ENCODE results near the gene ROBO1.
"Not testable (repeated sequence)": the region's sequence is repeated elsewhere in the genome, so short reads cannot be mapped to it uniquely, and the experiment has no call there.

ROBO1 gene

DNA sequence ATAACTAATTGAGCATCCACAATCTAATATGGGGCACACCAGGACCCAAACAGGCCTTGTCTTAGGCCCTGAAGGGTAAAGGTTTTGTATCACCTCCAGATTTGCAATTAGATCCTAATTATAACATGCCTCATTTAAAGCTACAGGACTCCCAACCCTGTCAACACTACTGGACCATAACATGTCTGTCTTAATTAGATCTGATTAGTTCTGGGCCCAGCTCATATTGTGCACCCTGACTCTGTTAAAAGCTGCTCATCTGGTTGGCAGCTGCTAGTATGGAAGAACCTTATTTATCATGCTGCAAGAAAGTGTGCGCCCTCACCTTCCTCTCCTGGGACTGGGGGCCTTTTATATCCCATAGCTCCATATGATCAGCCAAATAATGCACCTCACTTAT, 457.8 kb downstream of the ROBO1 start:
- H3K9me3 ChIP-seq, result no peaks in the 10 kb centered on the region
- H3K4me3 ChIP-seq (ENCODE audit: low read depth in 1 of 2, low read length in 1 of 2), result no peak overlapping the region
- no peaks in the 10 kb centered on the region for H3K4me1 ChIP-seq (ENCODE audit: control insufficient read depth in 1 of 2, insufficient read depth in 1 of 2, low read depth in 1 of 2, low read length in 1 of 2)
- H3K36me3 ChIP-seq, result no peaks in the 10 kb centered on the region
- no peaks in the 10 kb centered on the region for H3K27me3 ChIP-seq
- H3K27ac ChIP-seq, result no peak overlapping the region
- TF ChIP-seq CTCF (IDR thresholded peaks at IDR 0.05), result no peak

DNA sequence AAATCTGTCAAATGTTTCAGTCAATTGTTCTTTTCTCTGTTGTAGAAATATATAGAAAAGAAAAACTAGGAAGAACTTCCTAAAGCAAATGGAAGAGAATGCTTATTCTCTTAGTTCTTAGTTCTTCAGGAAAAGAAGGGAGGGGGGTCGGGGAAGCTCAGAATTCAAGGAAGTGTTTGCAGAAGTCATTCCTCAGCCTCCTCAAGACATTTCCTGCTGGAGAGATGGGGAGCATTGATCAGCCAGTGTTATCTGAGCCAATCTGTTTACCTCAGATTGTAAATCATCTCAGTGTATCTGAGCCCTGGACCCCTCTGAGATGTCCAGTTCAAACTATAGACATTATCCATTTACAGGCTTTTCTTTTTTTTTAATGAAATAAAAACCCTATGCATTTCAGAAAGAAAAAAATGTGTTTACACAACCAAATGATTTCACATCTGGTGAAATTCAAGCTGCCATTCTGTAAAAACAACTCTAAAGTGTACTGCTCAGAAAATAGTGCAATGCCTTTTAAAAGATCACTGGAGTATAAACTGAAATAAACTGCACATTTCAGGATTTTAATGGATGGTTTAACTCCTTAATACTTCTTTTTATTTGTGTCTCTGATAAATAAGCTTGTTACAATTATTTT, 460.7 kb downstream of the ROBO1 start:
- H3K36me3 ChIP-seq, result no peaks in the 10 kb centered on the region
- no peak for TF ChIP-seq CTCF (IDR thresholded peaks at IDR 0.05)
- no peak overlapping the region for H3K27ac ChIP-seq
- H3K27me3 ChIP-seq, result no peaks in the 10 kb centered on the region
- no peaks in the 10 kb centered on the region for H3K9me3 ChIP-seq
- no peaks in the 10 kb centered on the region for H3K4me1 ChIP-seq (ENCODE audit: control insufficient read depth in 1 of 2, insufficient read depth in 1 of 2, low read depth in 1 of 2, low read length in 1 of 2)
- H3K4me3 ChIP-seq (ENCODE audit: low read depth in 1 of 2, low read length in 1 of 2), result no peak overlapping the region

GRCh38 chr3:79299949-79300635, 467.7 kb downstream of the ROBO1 start:
- not testable (repeated sequence) for H3K9me3 ChIP-seq; H3K36me3 ChIP-seq; H3K27me3 ChIP-seq; H3K4me1 ChIP-seq (ENCODE audit: control insufficient read depth in 1 of 2, insufficient read depth in 1 of 2, low read depth in 1 of 2, low read length in 1 of 2); H3K4me3 ChIP-seq (ENCODE audit: low read depth in 1 of 2, low read length in 1 of 2); H3K27ac ChIP-seq

- H3K27ac ChIP-seq, result no peak overlapping the region
- H3K4me3 ChIP-seq (ENCODE audit: low read depth in 1 of 2, low read length in 1 of 2), result no peak overlapping the region
- no peak for TF ChIP-seq CTCF (IDR thresholded peaks at IDR 0.05)
- no peaks in the 10 kb centered on the region for H3K9me3 ChIP-seq
- no peaks in the 10 kb centered on the region for H3K36me3 ChIP-seq
- no peaks in the 10 kb centered on the region for H3K27me3 ChIP-seq
- H3K4me1 ChIP-seq (ENCODE audit: control insufficient read depth in 1 of 2, insufficient read depth in 1 of 2, low read depth in 1 of 2, low read length in 1 of 2), result no peaks in the 10 kb centered on the region
Measured at GRCh38 chr3:79297245-79297960, 470.4 kb downstream of the ROBO1 start.

DNA sequence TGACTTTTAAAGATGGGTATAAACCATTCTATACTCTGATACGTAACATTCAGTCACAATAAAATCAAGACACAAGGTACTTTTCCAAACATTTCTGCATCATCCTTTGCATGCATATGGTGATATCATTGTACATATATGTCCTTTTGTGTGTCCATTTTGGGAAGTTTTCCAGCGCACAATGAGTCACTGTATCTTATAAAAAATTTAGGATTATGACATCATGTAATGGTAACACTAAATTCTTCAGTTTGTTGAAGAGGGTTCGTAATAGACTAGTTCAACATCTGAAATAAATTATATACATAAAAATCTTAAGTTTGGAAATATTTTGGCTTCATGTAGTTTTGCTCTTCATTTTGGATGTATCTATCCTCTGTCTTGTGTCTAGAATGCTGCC, 480.9 kb downstream of the ROBO1 start:
- no peak overlapping the region for H3K27ac ChIP-seq
- no peak for TF ChIP-seq CTCF (IDR thresholded peaks at IDR 0.05)
- no peaks in the 10 kb centered on the region for H3K36me3 ChIP-seq
- no peaks in the 10 kb centered on the region for H3K9me3 ChIP-seq
- H3K27me3 ChIP-seq, result no peaks in the 10 kb centered on the region
- H3K4me1 ChIP-seq (ENCODE audit: control insufficient read depth in 1 of 2, insufficient read depth in 1 of 2, low read depth in 1 of 2, low read length in 1 of 2), result no peaks in the 10 kb centered on the region
- H3K4me3 ChIP-seq (ENCODE audit: low read depth in 1 of 2, low read length in 1 of 2), result no peak overlapping the region

DNA sequence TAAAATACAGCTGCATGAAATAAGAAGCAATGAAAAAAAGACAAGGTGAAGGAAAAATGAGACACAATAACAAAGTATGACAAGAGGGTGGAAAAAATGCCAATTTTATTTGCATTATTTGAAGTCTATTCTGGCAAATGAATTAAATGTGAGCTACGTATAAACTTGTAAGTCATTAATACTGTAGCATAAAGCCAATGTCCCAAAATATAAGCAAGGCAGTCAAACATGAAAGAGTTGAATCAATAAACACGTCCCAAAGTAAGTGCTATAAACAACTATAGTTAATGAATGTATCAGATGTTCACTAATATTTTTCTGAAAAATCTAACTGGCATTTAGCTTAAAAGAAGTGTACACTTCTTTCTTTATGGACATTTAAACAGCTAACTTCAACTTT, 481.9 kb downstream of the ROBO1 start:
- Histone ChIP-seq H3K4me1 (ENCODE audit: control insufficient read depth in 1 of 2, insufficient read depth in 1 of 2, low read depth in 1 of 2, low read length in 1 of 2) (no peaks in the 10 kb centered on the region), H3K9me3 (no peaks in the 10 kb centered on the region), H3K27me3 (no peaks in the 10 kb centered on the region), H3K36me3 (no peaks in the 10 kb centered on the region), H3K4me3 (ENCODE audit: low read depth in 1 of 2, low read length in 1 of 2) (no peak overlapping the region), H3K27ac (no peak overlapping the region)
- TF ChIP-seq CTCF (IDR thresholded peaks at IDR 0.05), result no peak
